DND-41 (cell line): ENCODE measurements around the gene NDUFB2.
A peak's percentile ranks its signal among the peaks of the same experiment; 100 is the strongest.

Source experiments
- CTCF ChIP-seq: IDR thresholded peaks from 2 replicates; pipeline ENCODE4 v1.5.1; 2012; ENCODE audit warnings: borderline replicate concordance, low read length, moderate library complexity, mild to moderate bottlenecking; ENCODE audit not compliant: poor library complexity, severe bottlenecking; ENCODE audit errors: extremely low read depth
- EZH2 ChIP-seq: IDR thresholded peaks from 3 replicates; pipeline ENCODE4 v1.6.1; 2012; ENCODE audit warnings: borderline replicate concordance, low read depth, mild to moderate bottlenecking, moderate library complexity, low read length, inconsistent platforms; ENCODE audit not compliant: severe bottlenecking

- TF ChIP-seq CTCF (peak; percentile 60), EZH2 (no peak)
These were observed 21.4 kb upstream of the NDUFB2 start for GRCh38 chr7:140674899-140675701.
